Mesenchymal stem cell (in vitro differentiated cells and primary cell): ENCODE data around the gene TOMT.

Experiments
- DNase-seq: peaks from one replicate; pipeline ENCODE4 v3.0.0-alpha.2; 2013
- H2AFZ ChIP-seq: one replicate; pipeline ENCODE4 v1.6.1; 2013; ENCODE audit warnings: low read depth, mild to moderate bottlenecking, control low read depth, inconsistent platforms, low read length, moderate library complexity
- H2AK5ac ChIP-seq: 2 replicates; pipeline ENCODE4 v1.6.1; 2013; ENCODE audit warnings: low read length, moderate library complexity, mild to moderate bottlenecking, inconsistent platforms; ENCODE audit not compliant: severe bottlenecking
- H2BK120ac ChIP-seq: one replicate; pipeline ENCODE4 v1.6.1; 2013; ENCODE audit warnings: low read depth, mild to moderate bottlenecking, inconsistent platforms, low read length, moderate library complexity
- H2BK12ac ChIP-seq, 2 experiments: one replicate each; pipeline ENCODE4 v1.6.1; 2013; ENCODE audit warnings: inconsistent platforms in 2 of 2, low read length in 2 of 2, mild to moderate bottlenecking in 2 of 2, moderate library complexity in 2 of 2, control low read depth in 1 of 2
- H2BK15ac ChIP-seq: one replicate; pipeline ENCODE4 v1.6.1; 2013; ENCODE audit warnings: mild to moderate bottlenecking, low read depth, inconsistent platforms; ENCODE audit not compliant: poor library complexity, severe bottlenecking
- H2BK5ac ChIP-seq: 2 replicates; pipeline ENCODE4 v1.6.1; 2013; ENCODE audit warnings: low read depth, mild to moderate bottlenecking, low read length, control low read depth, inconsistent platforms; ENCODE audit not compliant: poor library complexity, severe bottlenecking
- H3K14ac ChIP-seq, 2 experiments: one replicate each; pipeline ENCODE4 v1.6.1; 2013; ENCODE audit warnings: inconsistent platforms in 2 of 2, low read length in 2 of 2, control low read depth in 1 of 2, mild to moderate bottlenecking in 1 of 2, moderate library complexity in 1 of 2
- H3K18ac ChIP-seq, 2 experiments: one replicate each; pipeline ENCODE4 v1.6.1; 2013; ENCODE audit warnings: inconsistent platforms in 2 of 2, low read length in 2 of 2, control low read depth in 1 of 2, low read depth in 1 of 2, mild to moderate bottlenecking in 1 of 2
- H3K23ac ChIP-seq, 2 experiments: one replicate each; pipeline ENCODE4 v1.6.1; 2013; ENCODE audit warnings: inconsistent platforms in 2 of 2, low read length in 2 of 2, mild to moderate bottlenecking in 2 of 2, moderate library complexity in 2 of 2, control low read depth in 1 of 2
- H3K27ac ChIP-seq: 2 replicates; pipeline ENCODE4 v1.5.1; 2013; ENCODE audit warnings: mild to moderate bottlenecking, moderate library complexity, low read length, control low read depth, inconsistent platforms; ENCODE audit not compliant: poor library complexity, severe bottlenecking
- H3K27me3 ChIP-seq, 2 experiments: 2 replicates each; pipeline versions ENCODE4 v1.6.1 to v1.7.0; 2013; ENCODE audit warnings: low read length in 2 of 2, mild to moderate bottlenecking in 2 of 2, moderate library complexity in 2 of 2, control low read depth in 1 of 2, inconsistent platforms in 1 of 2; ENCODE audit not compliant: control insufficient read depth in 1 of 2, insufficient read depth in 1 of 2
- H3K36me3 ChIP-seq, 2 experiments: 2 replicates each; pipeline versions ENCODE4 v1.6.1 to v1.7.0; 2013; ENCODE audit warnings: low read length in 2 of 2, control low read depth in 1 of 2, inconsistent platforms in 1 of 2, low read depth in 1 of 2, mild to moderate bottlenecking in 1 of 2; ENCODE audit not compliant: insufficient read depth in 2 of 2, control insufficient read depth in 1 of 2
- H3K4ac ChIP-seq, 2 experiments: one replicate each; pipeline ENCODE4 v1.6.1; 2013; ENCODE audit warnings: inconsistent platforms in 2 of 2, low read length in 2 of 2, mild to moderate bottlenecking in 2 of 2, moderate library complexity in 2 of 2, control low read depth in 1 of 2, low read depth in 1 of 2
- H3K4me1 ChIP-seq: 2 replicates; pipeline ENCODE4 v1.6.1; 2013; ENCODE audit warnings: low read depth, low read length, control low read depth; ENCODE audit not compliant: control insufficient read depth, insufficient read depth
- H3K4me2 ChIP-seq: 2 replicates; pipeline ENCODE4 v1.6.1; 2013; ENCODE audit warnings: low read length, mild to moderate bottlenecking, inconsistent platforms; ENCODE audit not compliant: poor library complexity, severe bottlenecking
- H3K4me3 ChIP-seq, 2 experiments: 2 replicates each; pipeline versions ENCODE4 v1.5.1 to v1.7.0; 2013; ENCODE audit warnings: low read length in 2 of 2, mild to moderate bottlenecking in 2 of 2, control low read depth in 1 of 2, low read depth in 1 of 2; ENCODE audit not compliant: insufficient read depth in 1 of 2
- H3K79me1 ChIP-seq: replicated peaks from 2 replicates; pipeline ENCODE4 v1.6.1; 2013; ENCODE audit warnings: mild to moderate bottlenecking, control low read depth, low read length, inconsistent platforms; ENCODE audit not compliant: poor library complexity, severe bottlenecking
- H3K9ac ChIP-seq: 2 replicates; pipeline ENCODE4 v1.7.0; 2013; ENCODE audit warnings: mild to moderate bottlenecking, low read length, moderate library complexity
- H3K9me3 ChIP-seq: 2 replicates; pipeline ENCODE4 v1.7.0; 2013; ENCODE audit warnings: mild to moderate bottlenecking, low read length; ENCODE audit not compliant: control insufficient read depth
- H4K8ac ChIP-seq: one replicate; pipeline ENCODE4 v1.6.1; 2013; ENCODE audit warnings: inconsistent platforms, mild to moderate bottlenecking, low read length, moderate library complexity
- H4K91ac ChIP-seq: one replicate; pipeline ENCODE4 v1.6.1; 2013; ENCODE audit warnings: mild to moderate bottlenecking, low read length, inconsistent platforms
- WGBS: methylation state at CpG from one replicate; pipeline ENCODE4 v1.1.7; 2013; ENCODE audit warnings: mixed read lengths; 5-methylcytosine and 5-hydroxymethylcytosine counted together

The TOMT gene

GRCh38 chr11:72100009-72100408 lies 5.7 kb upstream of the TOMT start:
- no peaks in the 10 kb centered on the region for H3K27me3 ChIP-seq
- no peak overlapping the region for H3K27ac ChIP-seq
- no peak overlapping the region for H4K8ac ChIP-seq
- H3K18ac ChIP-seq, result no peak overlapping the region
- H3K4ac ChIP-seq, result no peak overlapping the region
- no peak overlapping the region for H2AFZ ChIP-seq
- H3K9ac ChIP-seq, result peak overlapping the region; percentile 99
- H4K91ac ChIP-seq, result no peak overlapping the region
- no peak overlapping the region for H2BK120ac ChIP-seq
- H2AK5ac ChIP-seq, result no peak overlapping the region
- H3K79me1 ChIP-seq, result peaks cover 40% of the 10 kb centered on the region
- no peak overlapping the region for H3K23ac ChIP-seq
- H2BK12ac ChIP-seq, result no peak overlapping the region
- H2BK15ac ChIP-seq, result no peak overlapping the region
- DNase-seq, result no peak
- no peak overlapping the region for H3K4me2 ChIP-seq
- H3K36me3 ChIP-seq, result peaks cover 32 to 54% of the 10 kb centered on the region in 2 experiments
- H3K9me3 ChIP-seq, result no peaks in the 10 kb centered on the region
- 93% methylated on average over 3 of the region's 3 CpGs for WGBS
- no peak overlapping the region for H3K14ac ChIP-seq
- peaks cover 10% of the 10 kb centered on the region for H3K4me1 ChIP-seq
- H2BK5ac ChIP-seq, result no peak overlapping the region
- peak overlapping the region in 1 of 2 experiments; percentile 88 for H3K4me3 ChIP-seq

DNA sequence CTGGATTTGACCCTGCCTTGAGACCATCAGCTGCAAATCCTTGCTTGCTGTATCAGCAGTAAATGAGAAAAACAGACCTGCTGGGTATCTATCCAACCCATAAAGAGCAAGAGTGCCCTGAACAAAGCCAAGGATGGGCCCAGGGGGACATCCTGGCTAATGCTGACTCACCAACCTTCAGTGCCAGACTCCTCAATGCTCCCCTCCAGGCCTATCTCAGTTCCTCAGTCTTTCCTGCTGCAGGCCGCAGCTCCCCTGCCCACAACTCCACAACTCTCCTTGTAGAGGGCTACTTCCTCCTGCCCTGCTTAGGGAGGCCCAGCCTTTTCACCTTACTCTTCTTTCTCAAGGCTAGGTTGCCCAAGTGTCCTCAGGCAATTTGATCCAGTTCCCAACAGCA lies 5.3 kb upstream of the TOMT start:
- H3K79me1 ChIP-seq, result peaks cover 38% of the 10 kb centered on the region
- no peak overlapping the region for H3K18ac ChIP-seq
- DNase-seq, result no peak
- no peaks in the 10 kb centered on the region for H3K27me3 ChIP-seq
- no peak overlapping the region for H3K27ac ChIP-seq
- no peak overlapping the region for H4K8ac ChIP-seq
- H3K36me3 ChIP-seq, result peaks cover 27 to 49% of the 10 kb centered on the region in 2 experiments
- no peak overlapping the region for H2BK5ac ChIP-seq
- 100% methylated on average over 1 of the region's 1 CpG for WGBS
- no peak overlapping the region for H3K4ac ChIP-seq
- H2BK120ac ChIP-seq, result no peak overlapping the region
- H3K23ac ChIP-seq, result no peak overlapping the region
- peak overlapping the region; percentile 99 for H3K9ac ChIP-seq
- H4K91ac ChIP-seq, result no peak overlapping the region
- H3K4me1 ChIP-seq, result peaks cover 10% of the 10 kb centered on the region
- no peak overlapping the region for H3K14ac ChIP-seq
- H2BK12ac ChIP-seq, result no peak overlapping the region
- H2BK15ac ChIP-seq, result no peak overlapping the region
- H3K9me3 ChIP-seq, result no peaks in the 10 kb centered on the region
- H3K4me2 ChIP-seq, result no peak overlapping the region
- no peak overlapping the region for H2AK5ac ChIP-seq
- H3K4me3 ChIP-seq, result peak overlapping the region in 1 of 2 experiments; percentile 88
- no peak overlapping the region for H2AFZ ChIP-seq

GRCh38 chr11:72102162-72102561 lies 3.6 kb upstream of the TOMT start:
- H2AK5ac ChIP-seq, result peak overlapping the region; percentile 23
- H3K27me3 ChIP-seq, result no peaks in the 10 kb centered on the region
- peaks cover 27 to 40% of the 10 kb centered on the region in 2 experiments for H3K36me3 ChIP-seq
- H3K14ac ChIP-seq, result no peak overlapping the region
- no peak overlapping the region for H2BK15ac ChIP-seq
- peak overlapping the region; percentile 62 for H2BK120ac ChIP-seq
- no peak overlapping the region for H2BK12ac ChIP-seq
- peak overlapping the region; percentile 99 for H3K9ac ChIP-seq
- H3K4ac ChIP-seq, result peak overlapping the region; percentile 2 to 97
- 84% methylated on average over 4 of the region's 4 CpGs for WGBS
- peak overlapping the region; percentile 78 for H3K4me2 ChIP-seq
- H2BK5ac ChIP-seq, result no peak overlapping the region
- DNase-seq, result no peak
- no peak overlapping the region for H2AFZ ChIP-seq
- H3K27ac ChIP-seq, result no peak overlapping the region
- peak overlapping the region; percentile 99 for H4K8ac ChIP-seq
- H3K18ac ChIP-seq, result peak overlapping the region in 1 of 2 experiments; percentile 98
- no peaks in the 10 kb centered on the region for H3K9me3 ChIP-seq
- H3K23ac ChIP-seq, result no peak overlapping the region
- peaks cover 34% of the 10 kb centered on the region for H3K79me1 ChIP-seq
- H4K91ac ChIP-seq, result peak overlapping the region; percentile 94
- H3K4me3 ChIP-seq, result peak overlapping the region; percentile 85 to 88
- H3K4me1 ChIP-seq, result peaks cover 11% of the 10 kb centered on the region

DNA sequence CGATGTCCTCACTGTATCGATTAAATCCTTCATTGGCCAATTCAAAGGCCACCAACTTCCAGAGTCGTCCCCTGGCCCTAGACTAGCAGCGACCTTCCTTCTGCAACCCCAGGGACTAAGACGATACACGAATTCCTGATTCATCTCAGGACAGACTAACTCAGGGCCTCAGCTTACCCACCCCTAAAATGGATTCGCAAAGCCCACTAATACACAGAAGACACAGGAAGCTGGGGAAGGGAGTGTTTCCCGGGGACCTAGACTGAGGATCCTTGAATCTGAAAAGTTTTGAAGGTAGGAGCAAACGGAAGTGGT lies 3.1 kb upstream of the TOMT start:
- H2BK15ac ChIP-seq, result peak overlapping the region; percentile 68
- peaks cover 11% of the 10 kb centered on the region for H3K4me1 ChIP-seq
- H2AK5ac ChIP-seq, result peak overlapping the region; percentile 23
- H4K91ac ChIP-seq, result peak overlapping the region; percentile 94
- H2BK5ac ChIP-seq, result peak overlapping the region; percentile 90
- peak overlapping the region; percentile 99 for H3K9ac ChIP-seq
- H3K27me3 ChIP-seq, result no peaks in the 10 kb centered on the region
- H3K4ac ChIP-seq, result peak overlapping the region; percentile 92 to 97
- H3K4me2 ChIP-seq, result peak overlapping the region; percentile 78
- peak overlapping the region in 1 of 2 experiments; percentile 94 for H3K14ac ChIP-seq
- WGBS, result 4% methylated on average over 6 of the region's 9 CpGs
- H2BK120ac ChIP-seq, result peak overlapping the region; percentile 62
- peaks cover 30% of the 10 kb centered on the region for H3K79me1 ChIP-seq
- H3K9me3 ChIP-seq, result no peaks in the 10 kb centered on the region
- peaks cover 23 to 36% of the 10 kb centered on the region in 2 experiments for H3K36me3 ChIP-seq
- H3K4me3 ChIP-seq, result peak overlapping the region; percentile 85 to 88
- no peak for DNase-seq
- H4K8ac ChIP-seq, result peak overlapping the region; percentile 99
- no peak overlapping the region for H2AFZ ChIP-seq
- H3K27ac ChIP-seq, result peak overlapping the region; percentile 95
- peak overlapping the region in 1 of 2 experiments; percentile 43 for H3K23ac ChIP-seq
- H3K18ac ChIP-seq, result peak overlapping the region; percentile 95 to 98
- H2BK12ac ChIP-seq, result no peak overlapping the region
